Activated naive CD4-positive, alpha-beta T cell treated with anti-CD3 and anti-CD28 coated beads, Interleukin-2, amount 10 ng/mL, durations not matched to agents 7 days and 5 days (primary cell): ENCODE measurements around the gene SORCS2.
A peak's percentile ranks its signal among the peaks of the same experiment; 100 is the strongest.

ENCODE experiments used
- CTCF ChIA-PET: fragments of 350-600 bp; sonication (Branson Sonifier 250); formaldehyde crosslinking; loops from one replicate; lab custom pipeline; 2021; ENCODE audit warnings: antibody characterized with exemption; lab: Charles Lee
- DNase-seq: peaks from one replicate; pipeline ENCODE4 v3.0.0-alpha.2; 2020
- H3K27ac Mint-ChIP-seq: one replicate; pipeline ENCODE4 v1.8.0; 2021; ENCODE audit warnings: mild to moderate bottlenecking, moderate library complexity, mixed read lengths
- H3K27me3 Mint-ChIP-seq: one replicate; pipeline ENCODE4 v1.8.0; 2021; ENCODE audit warnings: mild to moderate bottlenecking, mixed read lengths
- H3K36me3 Mint-ChIP-seq: one replicate; pipeline ENCODE4 v1.8.0; 2021; ENCODE audit warnings: mixed read lengths
- H3K4me1 Mint-ChIP-seq: one replicate; pipeline ENCODE4 v1.8.0; 2021; ENCODE audit warnings: mixed read lengths
- H3K4me3 Mint-ChIP-seq: one replicate; pipeline ENCODE4 v1.8.0; 2021; ENCODE audit warnings: mild to moderate bottlenecking, moderate library complexity, mixed read lengths
- H3K9me3 Mint-ChIP-seq: one replicate; pipeline ENCODE4 v1.8.0; 2021; ENCODE audit warnings: mixed read lengths

Gene SORCS2

GRCh38 chr4:7581477-7581876 lies 389.1 kb downstream of the SORCS2 start:
- Mint-ChIP-seq H3K9me3 (peaks cover 36% of the 10 kb centered on the region), H3K36me3 (peaks cover under 1% of the 10 kb centered on the region), H3K27me3 (no peaks in the 10 kb centered on the region), H3K4me3 (no peak overlapping the region), H3K4me1 (no peaks in the 10 kb centered on the region), H3K27ac (no peak overlapping the region)
- peak; percentile 54 for DNase-seq
- CTCF ChIA-PET: no interaction called here

- Mint-ChIP-seq H3K9me3 (peaks cover 29% of the 10 kb centered on the region), H3K27me3 (no peaks in the 10 kb centered on the region), H3K4me3 (no peak overlapping the region), H3K36me3 (no peaks in the 10 kb centered on the region), H3K4me1 (no peaks in the 10 kb centered on the region), H3K27ac (no peak overlapping the region)
- DNase-seq: no peak
- CTCF ChIA-PET: no interaction called here
These were observed 390.2 kb downstream of the SORCS2 start for GRCh38 chr4:7582313-7583097.

GRCh38 chr4:7584098-7584497 lies 391.8 kb downstream of the SORCS2 start:
- Mint-ChIP-seq H3K4me1 (no peaks in the 10 kb centered on the region), H3K9me3 (peaks cover 15% of the 10 kb centered on the region)
- no peak for DNase-seq

GRCh38 chr4:7584606-7585159 lies 392.3 kb downstream of the SORCS2 start:
- Mint-ChIP-seq H3K27me3 (no peaks in the 10 kb centered on the region), H3K9me3 (peaks cover 12% of the 10 kb centered on the region), H3K4me1 (no peaks in the 10 kb centered on the region), H3K36me3 (no peaks in the 10 kb centered on the region), H3K4me3 (no peak overlapping the region), H3K27ac (no peak overlapping the region)
- CTCF ChIA-PET: no interaction called here
- no peak for DNase-seq

More at GRCh38 chr4:7584098-7584497, 391.8 kb downstream of the SORCS2 start:
- H3K4me3 Mint-ChIP-seq: no peak overlapping the region
- no peaks in the 10 kb centered on the region for H3K36me3 Mint-ChIP-seq
- H3K27me3 Mint-ChIP-seq: no peaks in the 10 kb centered on the region
- H3K27ac Mint-ChIP-seq: no peak overlapping the region
- CTCF ChIA-PET: no interaction called here

GRCh38 chr4:7585768-7586167 lies 393.4 kb downstream of the SORCS2 start:
- H3K4me3 Mint-ChIP-seq: no peak overlapping the region
- CTCF ChIA-PET: no interaction called here

GRCh38 chr4:7587433-7588405 lies 395.4 kb downstream of the SORCS2 start:
- no peaks in the 10 kb centered on the region for H3K27me3 Mint-ChIP-seq
- CTCF ChIA-PET: no interaction called here
- peaks cover 6% of the 10 kb centered on the region for H3K9me3 Mint-ChIP-seq
- no peaks in the 10 kb centered on the region for H3K4me1 Mint-ChIP-seq
- no peak overlapping the region for H3K27ac Mint-ChIP-seq
- no peaks in the 10 kb centered on the region for H3K36me3 Mint-ChIP-seq
- DNase-seq: no peak
- no peak overlapping the region for H3K4me3 Mint-ChIP-seq

More at GRCh38 chr4:7585768-7586167, 393.4 kb downstream of the SORCS2 start:
- H3K36me3 Mint-ChIP-seq: no peaks in the 10 kb centered on the region
- H3K9me3 Mint-ChIP-seq: peaks cover 8% of the 10 kb centered on the region
- no peak overlapping the region for H3K27ac Mint-ChIP-seq
- no peak for DNase-seq
- no peaks in the 10 kb centered on the region for H3K27me3 Mint-ChIP-seq
- H3K4me1 Mint-ChIP-seq: no peaks in the 10 kb centered on the region

GRCh38 chr4:7590189-7590588 lies 397.9 kb downstream of the SORCS2 start:
- no peak for DNase-seq
- no peak overlapping the region for H3K27ac Mint-ChIP-seq
- H3K36me3 Mint-ChIP-seq: no peaks in the 10 kb centered on the region
- peaks cover 5% of the 10 kb centered on the region for H3K9me3 Mint-ChIP-seq
- H3K4me1 Mint-ChIP-seq: no peaks in the 10 kb centered on the region
- CTCF ChIA-PET: no interaction called here
- H3K27me3 Mint-ChIP-seq: no peaks in the 10 kb centered on the region
- H3K4me3 Mint-ChIP-seq: no peak overlapping the region

GRCh38 chr4:7590899-7591298 lies 398.6 kb downstream of the SORCS2 start:
- Mint-ChIP-seq H3K4me1 (no peaks in the 10 kb centered on the region), H3K36me3 (no peaks in the 10 kb centered on the region), H3K27ac (no peak overlapping the region), H3K27me3 (no peaks in the 10 kb centered on the region), H3K9me3 (peaks cover 5% of the 10 kb centered on the region), H3K4me3 (no peak overlapping the region)
- CTCF ChIA-PET: no interaction called here
- no peak for DNase-seq

GRCh38 chr4:7591409-7592053 lies 399.2 kb downstream of the SORCS2 start:
- DNase-seq: no peak
- CTCF ChIA-PET: no interaction called here
- no peak overlapping the region for H3K27ac Mint-ChIP-seq
- no peaks in the 10 kb centered on the region for H3K36me3 Mint-ChIP-seq
- H3K4me1 Mint-ChIP-seq: no peaks in the 10 kb centered on the region
- H3K4me3 Mint-ChIP-seq: no peak overlapping the region
- H3K27me3 Mint-ChIP-seq: no peaks in the 10 kb centered on the region
- peaks cover 5% of the 10 kb centered on the region for H3K9me3 Mint-ChIP-seq

- no peaks in the 10 kb centered on the region for H3K36me3 Mint-ChIP-seq
- peaks cover 2% of the 10 kb centered on the region for H3K9me3 Mint-ChIP-seq
- no peaks in the 10 kb centered on the region for H3K27me3 Mint-ChIP-seq
- no peak for DNase-seq
- H3K4me3 Mint-ChIP-seq: no peak overlapping the region
- H3K4me1 Mint-ChIP-seq: no peaks in the 10 kb centered on the region
- no peak overlapping the region for H3K27ac Mint-ChIP-seq
- CTCF ChIA-PET: no interaction called here
These were observed 401.5 kb downstream of the SORCS2 start for GRCh38 chr4:7593646-7594412.

GRCh38 chr4:7595934-7596461 lies 403.7 kb downstream of the SORCS2 start:
- CTCF ChIA-PET: no interaction called here
- no peak for DNase-seq
- Mint-ChIP-seq H3K4me3 (no peak overlapping the region), H3K4me1 (no peaks in the 10 kb centered on the region), H3K36me3 (no peaks in the 10 kb centered on the region), H3K27ac (no peak overlapping the region), H3K9me3 (no peaks in the 10 kb centered on the region), H3K27me3 (no peaks in the 10 kb centered on the region)

- DNase-seq: no peak
- Mint-ChIP-seq H3K27me3 (no peaks in the 10 kb centered on the region), H3K4me3 (no peak overlapping the region), H3K4me1 (no peaks in the 10 kb centered on the region), H3K9me3 (peaks cover 2% of the 10 kb centered on the region), H3K36me3 (no peaks in the 10 kb centered on the region), H3K27ac (no peak overlapping the region)
- CTCF ChIA-PET: no interaction called here
These were observed 404.7 kb downstream of the SORCS2 start for GRCh38 chr4:7596918-7597606.
